Endothelial cell of umbilical vein (primary cell): Measurements from ENCODE around the gene INPP4B.

Source experiments
- EZH2 ChIP-seq: IDR thresholded peaks from 2 replicates; pipeline ENCODE4 v1.6.1; 2012; ENCODE audit warnings: borderline replicate concordance, low read depth, mild to moderate bottlenecking, moderate library complexity, low read length, inconsistent platforms; ENCODE audit not compliant: severe bottlenecking
- FOS ChIP-seq: IDR thresholded peaks from 2 replicates; pipeline ENCODE4 v1.6.1; 2011; ENCODE audit warnings: mild to moderate bottlenecking, low read length, moderate library complexity, borderline replicate concordance; ENCODE audit not compliant: insufficient read depth
- POLR2A ChIP-seq: IDR thresholded peaks from 2 replicates; pipeline ENCODE4 v1.6.1; 2012; ENCODE audit warnings: low read depth, mild to moderate bottlenecking, control low read depth, low read length
- POLR2AphosphoS5 ChIP-seq: IDR thresholded peaks from 2 replicates; pipeline ENCODE4 v1.6.1; 2012; ENCODE audit warnings: low read depth, mild to moderate bottlenecking, control low read depth, low read length, moderate library complexity; ENCODE audit not compliant: insufficient read depth
- TF ChIP-seq, protein P1 (sequence below), 2 donors: IDR thresholded peaks; 1 replicate in 1 of 2; 2 replicates in 1 of 2; pipeline ENCODE4 v1.5.1; 2011; ENCODE audit warnings: low read length in 2 of 2, mild to moderate bottlenecking in 2 of 2, moderate library complexity in 2 of 2, control low read depth in 1 of 2, inconsistent platforms in 1 of 2, low read depth in 1 of 2; ENCODE audit not compliant: insufficient read depth in 1 of 2; ENCODE audit errors: extremely low read depth in 1 of 2
- TF ChIP-seq, protein P2 (sequence below): IDR thresholded peaks from 2 replicates; pipeline ENCODE4 v1.6.1; 2011; ENCODE audit not compliant: insufficient read depth, insufficient read length

DNA sequence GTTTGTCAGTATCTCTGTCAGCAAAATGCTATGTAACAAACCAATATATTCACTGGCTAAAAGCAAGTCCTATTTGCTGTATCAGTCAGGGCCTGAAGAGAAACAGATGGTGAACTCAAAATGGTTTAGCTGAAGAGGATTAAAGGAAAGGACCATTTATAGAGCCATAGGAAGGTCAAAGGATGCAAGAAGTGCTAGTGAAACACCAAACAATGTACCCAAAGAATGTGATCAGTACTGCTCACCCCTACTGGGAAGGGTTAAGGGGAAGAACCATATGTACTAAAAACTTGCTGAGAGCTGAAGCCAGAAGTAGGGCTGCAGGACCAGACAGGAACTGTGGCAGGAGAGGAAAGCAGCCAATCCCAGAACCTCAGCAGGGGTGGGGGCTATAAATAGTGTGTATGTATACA is 479.3 kb downstream of the INPP4B start:
- TF ChIP-seq FOS (no peak), POLR2AphosphoS5 (no peak), POLR2A (no peak), EZH2 (no peak)
- TF ChIP-seq, protein P1, sequence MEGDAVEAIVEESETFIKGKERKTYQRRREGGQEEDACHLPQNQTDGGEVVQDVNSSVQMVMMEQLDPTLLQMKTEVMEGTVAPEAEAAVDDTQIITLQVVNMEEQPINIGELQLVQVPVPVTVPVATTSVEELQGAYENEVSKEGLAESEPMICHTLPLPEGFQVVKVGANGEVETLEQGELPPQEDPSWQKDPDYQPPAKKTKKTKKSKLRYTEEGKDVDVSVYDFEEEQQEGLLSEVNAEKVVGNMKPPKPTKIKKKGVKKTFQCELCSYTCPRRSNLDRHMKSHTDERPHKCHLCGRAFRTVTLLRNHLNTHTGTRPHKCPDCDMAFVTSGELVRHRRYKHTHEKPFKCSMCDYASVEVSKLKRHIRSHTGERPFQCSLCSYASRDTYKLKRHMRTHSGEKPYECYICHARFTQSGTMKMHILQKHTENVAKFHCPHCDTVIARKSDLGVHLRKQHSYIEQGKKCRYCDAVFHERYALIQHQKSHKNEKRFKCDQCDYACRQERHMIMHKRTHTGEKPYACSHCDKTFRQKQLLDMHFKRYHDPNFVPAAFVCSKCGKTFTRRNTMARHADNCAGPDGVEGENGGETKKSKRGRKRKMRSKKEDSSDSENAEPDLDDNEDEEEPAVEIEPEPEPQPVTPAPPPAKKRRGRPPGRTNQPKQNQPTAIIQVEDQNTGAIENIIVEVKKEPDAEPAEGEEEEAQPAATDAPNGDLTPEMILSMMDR (IDR thresholded peaks at IDR 0.05; ENCODE audit: extremely low read depth in 1 of 2, insufficient read depth in 1 of 2, low read depth in 1 of 2, low read length in 2 of 2): no peak
- TF ChIP-seq, protein P2, sequence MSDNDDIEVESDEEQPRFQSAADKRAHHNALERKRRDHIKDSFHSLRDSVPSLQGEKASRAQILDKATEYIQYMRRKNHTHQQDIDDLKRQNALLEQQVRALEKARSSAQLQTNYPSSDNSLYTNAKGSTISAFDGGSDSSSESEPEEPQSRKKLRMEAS: no peak
